ENCODE results near the gene BTNL9.

Gene BTNL9

GRCh38 chr5:181069767-181070491, 29.9 kb downstream of the BTNL9 start:
- Histone ChIP-seq H3K36me3 (ENCODE audit: control insufficient read depth in 1 of 2, insufficient read depth in 2 of 2, low read length in 2 of 2) (no peaks in the 10 kb centered on the region), H3K27ac (ENCODE audit: low read depth, low read length) (no peak overlapping the region), H3K4me3 (ENCODE audit: low read depth, low read length) (no peak overlapping the region), H2BK120ac (ENCODE audit: insufficient read depth, low read length, poor library complexity) (no peak overlapping the region), H4K8ac (ENCODE audit: low read depth, low read length) (no peak overlapping the region), H4K91ac (ENCODE audit: low read depth, low read length) (no peak overlapping the region), H3K79me2 (ENCODE audit: control insufficient read depth, insufficient read depth, low read length, poor library complexity) (no peaks in the 10 kb centered on the region), H3K14ac (ENCODE audit: low read length) (no peak overlapping the region), H3K4ac (ENCODE audit: low read depth, low read length) (no peak overlapping the region), H3K27me3 (ENCODE audit: insufficient read depth, low read length) (peaks cover 2% of the 10 kb centered on the region), H4K12ac (ENCODE audit: low read depth, low read length) (no peak overlapping the region), H3K4me2 (ENCODE audit: low read length) (peak overlapping the region; percentile 24), H3K9me3 (ENCODE audit: insufficient read depth, low read depth, low read length) (peaks cover 29% of the 10 kb centered on the region), H3K18ac (ENCODE audit: low read length) (no peak overlapping the region), H2BK12ac (ENCODE audit: low read length) (no peak overlapping the region), H2BK5ac (ENCODE audit: low read depth, low read length, poor library complexity) (no peak overlapping the region), H2AFZ (ENCODE audit: insufficient read depth, low read length, poor library complexity) (no peak overlapping the region), H3K4me1 (ENCODE audit: control insufficient read depth in 1 of 2, insufficient read depth in 2 of 2, low read length in 2 of 2) (no peaks in the 10 kb centered on the region), H3K9ac (ENCODE audit: low read length) (no peak overlapping the region), H2AK5ac (ENCODE audit: low read length) (no peak overlapping the region), H3K23ac (ENCODE audit: low read length) (no peak overlapping the region), H3K79me1 (ENCODE audit: low read length) (no peaks in the 10 kb centered on the region)
- no peak for DNase-seq
- WGBS (ENCODE audit: extremely low coverage, insufficient coverage, insufficient read length) = no CpG with 5 or more reads among the region's 26 CpGs

GRCh38 chr5:181070523-181070922, 30.5 kb downstream of the BTNL9 start:
- Histone ChIP-seq H3K14ac (ENCODE audit: low read length) (no peak overlapping the region), H2BK5ac (ENCODE audit: low read depth, low read length, poor library complexity) (no peak overlapping the region), H3K9ac (ENCODE audit: low read length) (no peak overlapping the region), H3K27me3 (ENCODE audit: insufficient read depth, low read length) (peaks cover 2% of the 10 kb centered on the region), H3K4me1 (ENCODE audit: control insufficient read depth in 1 of 2, insufficient read depth in 2 of 2, low read length in 2 of 2) (no peaks in the 10 kb centered on the region), H3K27ac (ENCODE audit: low read depth, low read length) (no peak overlapping the region), H3K9me3 (ENCODE audit: insufficient read depth, low read depth, low read length) (peaks cover 24% of the 10 kb centered on the region), H2AFZ (ENCODE audit: insufficient read depth, low read length, poor library complexity) (no peak overlapping the region), H3K4me2 (ENCODE audit: low read length) (no peak overlapping the region), H3K36me3 (ENCODE audit: control insufficient read depth in 1 of 2, insufficient read depth in 2 of 2, low read length in 2 of 2) (no peaks in the 10 kb centered on the region), H4K12ac (ENCODE audit: low read depth, low read length) (no peak overlapping the region), H3K79me1 (ENCODE audit: low read length) (no peaks in the 10 kb centered on the region), H3K4me3 (ENCODE audit: low read depth, low read length) (no peak overlapping the region), H2BK120ac (ENCODE audit: insufficient read depth, low read length, poor library complexity) (no peak overlapping the region), H4K8ac (ENCODE audit: low read depth, low read length) (no peak overlapping the region), H2AK5ac (ENCODE audit: low read length) (no peak overlapping the region), H3K79me2 (ENCODE audit: control insufficient read depth, insufficient read depth, low read length, poor library complexity) (no peaks in the 10 kb centered on the region), H3K23ac (ENCODE audit: low read length) (no peak overlapping the region), H3K18ac (ENCODE audit: low read length) (no peak overlapping the region), H2BK12ac (ENCODE audit: low read length) (no peak overlapping the region), H4K91ac (ENCODE audit: low read depth, low read length) (no peak overlapping the region), H3K4ac (ENCODE audit: low read depth, low read length) (no peak overlapping the region)
- no CpG with 5 or more reads among the region's 14 CpGs for WGBS (ENCODE audit: extremely low coverage, insufficient coverage, insufficient read length)
- no peak for DNase-seq

- Histone ChIP-seq H3K79me2 (ENCODE audit: control insufficient read depth, insufficient read depth, low read length, poor library complexity) (no peaks in the 10 kb centered on the region), H3K4ac (ENCODE audit: low read depth, low read length) (no peak overlapping the region), H3K18ac (ENCODE audit: low read length) (no peak overlapping the region), H3K79me1 (ENCODE audit: low read length) (no peaks in the 10 kb centered on the region), H3K4me3 (ENCODE audit: low read depth, low read length) (no peak overlapping the region), H3K36me3 (ENCODE audit: control insufficient read depth in 1 of 2, insufficient read depth in 2 of 2, low read length in 2 of 2) (no peaks in the 10 kb centered on the region), H3K23ac (ENCODE audit: low read length) (no peak overlapping the region), H2AFZ (ENCODE audit: insufficient read depth, low read length, poor library complexity) (no peak overlapping the region), H4K8ac (ENCODE audit: low read depth, low read length) (no peak overlapping the region), H3K4me1 (ENCODE audit: control insufficient read depth in 1 of 2, insufficient read depth in 2 of 2, low read length in 2 of 2) (no peaks in the 10 kb centered on the region), H2BK5ac (ENCODE audit: low read depth, low read length, poor library complexity) (no peak overlapping the region), H3K27me3 (ENCODE audit: insufficient read depth, low read length) (peaks cover 2% of the 10 kb centered on the region), H3K27ac (ENCODE audit: low read depth, low read length) (no peak overlapping the region), H4K12ac (ENCODE audit: low read depth, low read length) (no peak overlapping the region), H2AK5ac (ENCODE audit: low read length) (no peak overlapping the region), H2BK12ac (ENCODE audit: low read length) (no peak overlapping the region), H4K91ac (ENCODE audit: low read depth, low read length) (no peak overlapping the region), H3K9me3 (ENCODE audit: insufficient read depth, low read depth, low read length) (peaks cover 20% of the 10 kb centered on the region), H3K4me2 (ENCODE audit: low read length) (no peak overlapping the region), H2BK120ac (ENCODE audit: insufficient read depth, low read length, poor library complexity) (no peak overlapping the region), H3K14ac (ENCODE audit: low read length) (no peak overlapping the region), H3K9ac (ENCODE audit: low read length) (no peak overlapping the region)
- whole genome bisulfite sequencing (ENCODE audit: extremely low coverage, insufficient coverage, insufficient read length) = no CpG with 5 or more reads among the region's 6 CpGs
- DNase-seq = no peak
These were observed 31.2 kb downstream of the BTNL9 start for GRCh38 chr5:181071257-181071656.

- H2BK5ac ChIP-seq (ENCODE audit: low read depth, low read length, poor library complexity) = no peak overlapping the region
- H4K12ac ChIP-seq (ENCODE audit: low read depth, low read length) = no peak overlapping the region
- H2AFZ ChIP-seq (ENCODE audit: insufficient read depth, low read length, poor library complexity) = no peak overlapping the region
- no peak overlapping the region for H3K4me3 ChIP-seq (ENCODE audit: low read depth, low read length)
- H2BK12ac ChIP-seq (ENCODE audit: low read length) = no peak overlapping the region
- H3K27ac ChIP-seq (ENCODE audit: low read depth, low read length) = no peak overlapping the region
- no peaks in the 10 kb centered on the region for H3K4me1 ChIP-seq (ENCODE audit: control insufficient read depth in 1 of 2, insufficient read depth in 2 of 2, low read length in 2 of 2)
- no peak overlapping the region for H3K23ac ChIP-seq (ENCODE audit: low read length)
- H3K27me3 ChIP-seq (ENCODE audit: insufficient read depth, low read length) = no peaks in the 10 kb centered on the region
- no peak overlapping the region for H2AK5ac ChIP-seq (ENCODE audit: low read length)
- no peak overlapping the region for H2BK120ac ChIP-seq (ENCODE audit: insufficient read depth, low read length, poor library complexity)
- H3K9me3 ChIP-seq (ENCODE audit: insufficient read depth, low read depth, low read length) = peaks cover 13% of the 10 kb centered on the region
- H3K4ac ChIP-seq (ENCODE audit: low read depth, low read length) = no peak overlapping the region
- H3K79me2 ChIP-seq (ENCODE audit: control insufficient read depth, insufficient read depth, low read length, poor library complexity) = no peaks in the 10 kb centered on the region
- H3K9ac ChIP-seq (ENCODE audit: low read length) = no peak overlapping the region
- no peak overlapping the region for H4K91ac ChIP-seq (ENCODE audit: low read depth, low read length)
- H4K8ac ChIP-seq (ENCODE audit: low read depth, low read length) = no peak overlapping the region
- no peak overlapping the region for H3K4me2 ChIP-seq (ENCODE audit: low read length)
- H3K36me3 ChIP-seq (ENCODE audit: control insufficient read depth in 1 of 2, insufficient read depth in 2 of 2, low read length in 2 of 2) = no peaks in the 10 kb centered on the region
- no peak for DNase-seq
- H3K79me1 ChIP-seq (ENCODE audit: low read length) = no peaks in the 10 kb centered on the region
- no peak overlapping the region for H3K18ac ChIP-seq (ENCODE audit: low read length)
- H3K14ac ChIP-seq (ENCODE audit: low read length) = no peak overlapping the region
These were observed 36.9 kb downstream of the BTNL9 start for GRCh38 chr5:181076920-181077319.

Data from trophoblast cell (in vitro differentiated cells and primary cell).